ENCODE results near the gene PPIL1. TPM values are rescaled to one million over a fixed set of nuclear protein-coding genes. Genes with fewer than 3 reads are reported as not detected.

Gene PPIL1
- polyA plus RNA-seq, 3 donors, result 2.0 to 7.6 (median 5.9) TPM

GRCh38 chr6:36907781-36908180 is 33.2 kb upstream of the PPIL1 start:
- Histone ChIP-seq H3K9ac (ENCODE audit: insufficient read depth, low read length, poor library complexity, severe bottlenecking) (no peak overlapping the region), H2AFZ (ENCODE audit: insufficient read depth, low read depth, low read length, poor library complexity, severe bottlenecking) (no peak overlapping the region), H3K4me3 (replicated peaks in 1 of 3; ENCODE audit: low read depth in 2 of 3, low read length in 3 of 3) (no peak overlapping the region), H3K4me1 (ENCODE audit: control insufficient read depth in 1 of 2, insufficient read depth in 2 of 2, low read length in 2 of 2) (peaks cover 5 to 9% of the 10 kb centered on the region in 2 donors), H3K27ac (ENCODE audit: low read depth in 1 of 2, low read length in 2 of 2) (no peak overlapping the region), H3K27me3 (ENCODE audit: control insufficient read depth in 2 of 2, insufficient read depth in 2 of 2, low read length in 2 of 2) (no peaks in the 10 kb centered on the region), H3K79me2 (ENCODE audit: insufficient read depth, low read length) (no peaks in the 10 kb centered on the region), H3K9me3 (replicated peaks in 1 of 2; ENCODE audit: control insufficient read depth in 1 of 2, insufficient read depth in 1 of 2, low read length in 2 of 2) (no peaks in the 10 kb centered on the region), H4K20me1 (ENCODE audit: insufficient read depth, low read length) (peaks cover 26% of the 10 kb centered on the region), H3K4me2 (replicated peaks; ENCODE audit: extremely low read depth, low read length, poor library complexity, severe bottlenecking) (no peak overlapping the region), H3K36me3 (replicated peaks in 1 of 2; ENCODE audit: control insufficient read depth in 1 of 2, insufficient read depth in 2 of 2, low read length in 2 of 2) (peaks cover 46 to 87% of the 10 kb centered on the region in 2 donors)
- no peak for TF ChIP-seq CTCF (IDR thresholded peaks at IDR 0.05)
- Mint-ChIP-seq H3K27me3 (ENCODE audit: low read depth in 3 of 3) (peaks cover 0 to 1% (median 0%) of the 10 kb centered on the region in 3 donors), H3K4me1 (peaks cover 14% of the 10 kb centered on the region), H3K36me3 (peaks cover 65 to 76% of the 10 kb centered on the region in 2 donors), H3K4me3 (no peak overlapping the region), H3K27ac (peak overlapping the region in 1 of 7 donors; percentile 18), H3K9me3 (no peaks in the 10 kb centered on the region)
- DNase-seq, result no peak
- intact Hi-C loops (cut with micrococcal nuclease), result no loop called here
- WGBS (ENCODE audit: insufficient coverage), result 64% methylated on average over 3 of the region's 5 CpGs

- Histone ChIP-seq H4K20me1 (ENCODE audit: insufficient read depth, low read length) (peaks cover 21% of the 10 kb centered on the region), H3K4me3 (replicated peaks in 1 of 3; ENCODE audit: low read depth in 2 of 3, low read length in 3 of 3) (no peak overlapping the region), H2AFZ (ENCODE audit: insufficient read depth, low read depth, low read length, poor library complexity, severe bottlenecking) (no peak overlapping the region), H3K79me2 (ENCODE audit: insufficient read depth, low read length) (no peaks in the 10 kb centered on the region), H3K36me3 (replicated peaks in 1 of 2; ENCODE audit: control insufficient read depth in 1 of 2, insufficient read depth in 2 of 2, low read length in 2 of 2) (peaks cover 57 to 90% of the 10 kb centered on the region in 2 donors), H3K27me3 (ENCODE audit: control insufficient read depth in 2 of 2, insufficient read depth in 2 of 2, low read length in 2 of 2) (no peaks in the 10 kb centered on the region), H3K9ac (ENCODE audit: insufficient read depth, low read length, poor library complexity, severe bottlenecking) (no peak overlapping the region), H3K27ac (ENCODE audit: low read depth in 1 of 2, low read length in 2 of 2) (no peak overlapping the region), H3K4me2 (replicated peaks; ENCODE audit: extremely low read depth, low read length, poor library complexity, severe bottlenecking) (no peak overlapping the region), H3K9me3 (replicated peaks in 1 of 2; ENCODE audit: control insufficient read depth in 1 of 2, insufficient read depth in 1 of 2, low read length in 2 of 2) (no peaks in the 10 kb centered on the region), H3K4me1 (ENCODE audit: control insufficient read depth in 1 of 2, insufficient read depth in 2 of 2, low read length in 2 of 2) (peaks cover 3 to 4% of the 10 kb centered on the region in 2 donors)
- TF ChIP-seq CTCF (IDR thresholded peaks at IDR 0.05), result no peak
- Mint-ChIP-seq H3K27ac (peak overlapping the region in 4 of 7 donors; percentile 14 to 54 (median 40)), H3K36me3 (peaks cover 70 to 81% of the 10 kb centered on the region in 2 donors), H3K9me3 (no peaks in the 10 kb centered on the region), H3K4me3 (no peak overlapping the region), H3K27me3 (ENCODE audit: low read depth in 3 of 3) (no peaks in the 10 kb centered on the region), H3K4me1 (peaks cover 3% of the 10 kb centered on the region)
- DNase-seq, result no peak
- 22% methylated on average over 1 of the region's 2 CpGs for WGBS (ENCODE audit: insufficient coverage)
- intact Hi-C loops (cut with micrococcal nuclease), result no loop called here
Observed at GRCh38 chr6:36906539-36907325, 32.1 kb upstream of the PPIL1 start.
